ENCODE measurements around the gene SUSD1. TPM values are rescaled to one million over a fixed set of nuclear protein-coding genes. Genes with fewer than 3 reads are reported as not detected.

The SUSD1 gene
- total RNA-seq, 4 donors from 2014 or later, result 4.7 to 5.8 (median 5.4) TPM

DNA sequence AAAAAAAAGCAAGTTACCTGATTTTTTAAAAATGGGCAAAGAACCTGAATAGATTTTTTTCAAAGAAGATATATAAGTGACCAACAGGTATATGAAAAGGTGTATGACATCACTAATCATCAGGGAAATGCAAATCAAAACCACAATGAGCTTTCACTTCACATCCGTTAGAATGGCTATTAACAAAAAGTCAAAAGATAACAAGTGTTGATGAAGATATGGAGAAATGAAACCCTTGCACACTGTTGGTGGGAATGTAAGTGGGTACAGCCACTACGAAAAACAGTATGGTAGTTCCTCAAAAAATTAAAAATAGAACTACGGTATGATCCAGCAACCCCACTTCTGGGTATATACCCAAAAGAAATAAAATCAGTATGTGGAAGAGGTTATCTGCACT, 143.7 kb downstream of the SUSD1 start:
- intact Hi-C loops (cut with DNase I), result no loop called here
- peaks cover 6 to 38% (median 29%) of the 10 kb centered on the region in 4 donors for H3K4me1 ChIP-seq
- no peaks in the 10 kb centered on the region for H3K9me3 ChIP-seq
- H3K27ac ChIP-seq (replicated peaks in 1 of 4), result no peak overlapping the region
- H3K27me3 ChIP-seq, result no peaks in the 10 kb centered on the region
- no peaks in the 10 kb centered on the region for H3K36me3 ChIP-seq
- no peak overlapping the region for H3K4me3 ChIP-seq
- TF ChIP-seq CTCF (IDR thresholded peaks at IDR 0.05), result no peak
- TF ChIP-seq EP300 (IDR thresholded peaks at IDR 0.05), result no peak
- no peak for TF ChIP-seq POLR2AphosphoS5 (IDR thresholded peaks at IDR 0.05)
- no peak for TF ChIP-seq POLR2A (IDR thresholded peaks at IDR 0.05; ENCODE audit: low read depth)
- no peak for DNase-seq (ENCODE audit: extremely low spot score)
- 62% methylated on average over 3 of the region's 3 CpGs for WGBS

- no peaks in the 10 kb centered on the region for H3K27me3 ChIP-seq
- no peak for DNase-seq (ENCODE audit: extremely low spot score)
- TF ChIP-seq CTCF (IDR thresholded peaks at IDR 0.05) (no peak), POLR2AphosphoS5 (IDR thresholded peaks at IDR 0.05) (no peak), POLR2A (IDR thresholded peaks at IDR 0.05; ENCODE audit: low read depth) (no peak), EP300 (IDR thresholded peaks at IDR 0.05) (no peak)
- no peaks in the 10 kb centered on the region for H3K9me3 ChIP-seq
- WGBS, result 47% methylated on average over 3 of the region's 3 CpGs
- intact Hi-C loops (cut with DNase I), result no loop called here
- no peak overlapping the region for H3K27ac ChIP-seq (replicated peaks in 1 of 4)
- no peaks in the 10 kb centered on the region for H3K36me3 ChIP-seq
- no peak overlapping the region for H3K4me3 ChIP-seq
- H3K4me1 ChIP-seq, result peaks cover 6 to 28% (median 19%) of the 10 kb centered on the region in 4 donors
Observed at GRCh38 chr9:112029921-112030444, 145.1 kb downstream of the SUSD1 start.

DNA sequence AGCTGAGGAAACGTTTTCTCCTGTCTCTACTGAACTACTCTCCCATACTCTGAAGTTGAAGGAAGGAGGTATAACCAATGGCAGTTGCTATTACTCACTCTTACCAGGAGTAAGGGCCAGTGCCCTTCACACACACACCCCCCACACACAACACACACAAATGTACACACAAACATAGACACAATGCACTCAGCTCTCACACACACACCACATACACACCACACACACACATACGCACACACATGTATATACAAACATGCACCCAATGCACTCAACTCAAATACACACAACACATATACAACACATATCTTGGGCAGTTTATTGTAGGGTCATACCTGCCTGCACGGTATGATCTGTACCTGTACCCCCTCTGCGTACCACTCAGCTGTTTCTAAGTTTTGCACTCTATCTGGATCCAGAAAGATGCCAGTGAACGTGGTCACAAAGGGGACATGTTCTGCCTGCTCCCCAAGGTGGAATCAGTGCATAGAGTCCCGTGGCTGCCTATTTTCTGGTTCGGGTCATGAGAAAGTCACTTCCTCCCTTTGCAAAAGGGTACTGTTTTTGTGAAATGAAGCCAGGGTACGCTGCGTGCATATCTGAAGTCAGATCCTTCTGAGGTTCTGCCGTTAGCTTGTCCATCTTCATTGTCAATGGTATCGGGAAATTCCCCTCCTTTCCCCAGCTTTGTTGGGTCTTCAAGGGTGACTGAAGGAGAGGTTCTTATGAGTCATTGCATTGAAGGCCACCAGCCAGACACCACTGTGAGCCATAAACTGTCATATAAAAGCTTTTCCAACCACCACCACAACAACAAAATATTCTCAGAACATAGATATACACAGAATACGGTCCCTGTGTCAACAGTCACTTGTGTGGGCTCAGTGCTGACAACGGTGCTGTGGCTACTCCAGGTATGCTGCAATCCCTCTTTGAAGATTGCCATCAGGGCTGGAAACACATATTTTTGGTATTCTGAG, 146.6 kb downstream of the SUSD1 start:
- intact Hi-C loops (cut with DNase I), result no loop called here
- H3K4me1 ChIP-seq, result peaks cover 6 to 27% (median 19%) of the 10 kb centered on the region in 4 donors
- no peak overlapping the region for H3K27ac ChIP-seq (replicated peaks in 1 of 4)
- H3K27me3 ChIP-seq, result no peaks in the 10 kb centered on the region
- 90% methylated on average over 12 of the region's 13 CpGs for WGBS
- no peaks in the 10 kb centered on the region for H3K36me3 ChIP-seq
- no peak overlapping the region for H3K4me3 ChIP-seq
- DNase-seq (ENCODE audit: extremely low spot score), result no peak
- TF ChIP-seq POLR2AphosphoS5 (IDR thresholded peaks at IDR 0.05), result no peak
- TF ChIP-seq CTCF (IDR thresholded peaks at IDR 0.05), result no peak
- no peak for TF ChIP-seq EP300 (IDR thresholded peaks at IDR 0.05)
- TF ChIP-seq POLR2A (IDR thresholded peaks at IDR 0.05; ENCODE audit: low read depth), result no peak
- no peaks in the 10 kb centered on the region for H3K9me3 ChIP-seq

DNA sequence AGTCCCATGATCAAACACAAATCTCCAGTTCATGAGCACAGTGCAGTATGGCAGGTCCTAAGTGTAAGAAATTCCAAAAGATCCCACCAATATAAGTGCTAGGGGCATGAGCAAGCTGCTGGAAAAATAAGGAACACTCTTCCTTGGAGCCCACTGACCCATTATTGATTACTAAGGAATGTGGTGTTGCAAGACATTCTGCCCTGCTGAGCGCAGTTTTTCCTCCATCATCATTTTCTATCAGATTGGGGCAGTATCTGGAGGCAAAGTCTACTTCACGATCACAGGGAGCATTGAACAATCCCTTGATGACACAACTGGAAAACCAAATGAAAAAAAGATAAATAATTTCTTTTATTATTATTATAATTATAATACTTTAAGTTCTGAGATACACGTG, 149.2 kb downstream of the SUSD1 start:
- no peak for DNase-seq (ENCODE audit: extremely low spot score)
- TF ChIP-seq POLR2AphosphoS5 (IDR thresholded peaks at IDR 0.05) (no peak), POLR2A (IDR thresholded peaks at IDR 0.05; ENCODE audit: low read depth) (no peak), CTCF (IDR thresholded peaks at IDR 0.05) (no peak), EP300 (IDR thresholded peaks at IDR 0.05) (no peak)
- Histone ChIP-seq H3K4me1 (peaks cover 11 to 32% (median 27%) of the 10 kb centered on the region in 4 donors), H3K9me3 (no peaks in the 10 kb centered on the region), H3K4me3 (no peak overlapping the region), H3K27ac (replicated peaks in 1 of 4) (no peak overlapping the region), H3K27me3 (no peaks in the 10 kb centered on the region), H3K36me3 (no peaks in the 10 kb centered on the region)
- intact Hi-C loops (cut with DNase I), result no loop called here
- WGBS, result 94% methylated on average over 3 of the region's 3 CpGs
